Endodermal cell (in vitro differentiated cells): ENCODE data around the gene IGF2BP3. TPM values are rescaled to one million over a fixed set of nuclear protein-coding genes. Genes with fewer than 3 reads are reported as not detected.
A peak's percentile ranks its signal among the peaks of the same experiment; 100 is the strongest.

Source experiments
- DNase-seq: peaks from one replicate; pipeline ENCODE4 v3.0.0-alpha.2; 2017
- H3K27ac ChIP-seq: 2 replicates; pipeline ENCODE4 v1.5.1; 2013; ENCODE audit warnings: mild to moderate bottlenecking, low read depth, low read length, moderate library complexity
- H3K27me3 ChIP-seq: 2 replicates; pipeline ENCODE4 v1.6.1; 2013; ENCODE audit warnings: mild to moderate bottlenecking, low read length, moderate library complexity; ENCODE audit not compliant: insufficient read depth, control insufficient read depth, poor library complexity, severe bottlenecking
- H3K36me3 ChIP-seq: 2 replicates; pipeline ENCODE4 v1.7.0; 2013; ENCODE audit warnings: mild to moderate bottlenecking, low read length, moderate library complexity; ENCODE audit not compliant: control insufficient read depth, insufficient read depth
- H3K4me1 ChIP-seq: one replicate; pipeline ENCODE4 v1.7.0; 2013; ENCODE audit warnings: low read length; ENCODE audit not compliant: control insufficient read depth, insufficient read depth
- H3K4me3 ChIP-seq: 2 replicates; pipeline ENCODE4 v1.5.1; 2013; ENCODE audit warnings: mild to moderate bottlenecking, low read length, moderate library complexity
- H3K9ac ChIP-seq: 2 replicates; pipeline ENCODE4 v1.6.1; 2013; ENCODE audit warnings: mild to moderate bottlenecking, low read length, moderate library complexity; ENCODE audit not compliant: poor library complexity, severe bottlenecking; ENCODE audit errors: extremely low read depth
- H3K9me3 ChIP-seq: 2 replicates; pipeline ENCODE4 v1.6.1; 2013; ENCODE audit warnings: mild to moderate bottlenecking, low read length, moderate library complexity; ENCODE audit not compliant: control insufficient read depth
- H3K27ac Mint-ChIP-seq: 2 replicates; pipeline ENCODE4 v1.8.0; 2020; ENCODE audit warnings: mixed read lengths
- H3K27me3 Mint-ChIP-seq: 2 replicates; pipeline ENCODE4 v1.8.0; 2021; ENCODE audit warnings: mild to moderate bottlenecking, mixed read lengths; ENCODE audit not compliant: insufficient read depth
- H3K36me3 Mint-ChIP-seq: 2 replicates; pipeline ENCODE4 v1.8.0; 2020; ENCODE audit warnings: low read depth, mixed read lengths
- H3K4me1 Mint-ChIP-seq: 2 replicates; pipeline ENCODE4 v1.8.0; 2020; ENCODE audit warnings: mixed read lengths
- H3K4me3 Mint-ChIP-seq: 2 replicates; pipeline ENCODE4 v1.8.0; 2020; ENCODE audit warnings: mild to moderate bottlenecking, moderate library complexity, mixed read lengths
- H3K9me3 Mint-ChIP-seq: 2 replicates; pipeline ENCODE4 v1.8.0; 2020; ENCODE audit warnings: mild to moderate bottlenecking, mixed read lengths
- CTCF ChIP-seq: fragments of 200-600 bp; sonication (generic); conservative IDR thresholded peaks from 2 replicates; pipeline ENCODE4 v1.5.0; 2021; ENCODE audit warnings: antibody characterized with exemption, mild to moderate bottlenecking
- WGBS, 2 experiments: methylation state at CpG; one replicate each; pipeline versions ENCODE4 v1.1.5 to v1.1.7; 2013; ENCODE audit warnings: missing lambda C conversion rate in 2 of 2, mixed read lengths in 1 of 2; ENCODE audit not compliant: insufficient coverage in 1 of 2, insufficient read length in 1 of 2; 5-methylcytosine and 5-hydroxymethylcytosine counted together
- total RNA-seq, 2 donors: library from RNA; stranded (reverse); fragmentation: NEBNext Ultra II Directional in 1 of 2; extraction: Animal tissue kit (Norgen Biotek cat#: 25700) in 1 of 2; gene quantifications; 2 replicates in 1 of 2; 3 replicates in 1 of 2; pipeline ENCODE4 v1.2.1, GENCODE V29; 2021

Gene IGF2BP3
- total RNA-seq, 2 donors from 2014 or later: 114 to 123 TPM

- Mint-ChIP-seq H3K27me3 (no peaks in the 10 kb centered on the region), H3K4me1 (peaks cover 29% of the 10 kb centered on the region), H3K9me3 (no peaks in the 10 kb centered on the region), H3K27ac (peak overlapping the region; percentile 54), H3K36me3 (peaks cover 40% of the 10 kb centered on the region), H3K4me3 (no peak overlapping the region)
- TF ChIP-seq CTCF: no peak
- Histone ChIP-seq H3K36me3 (peaks cover 53% of the 10 kb centered on the region), H3K4me3 (no peak overlapping the region), H3K4me1 (no peaks in the 10 kb centered on the region), H3K27ac (no peak overlapping the region), H3K9ac (no peak overlapping the region), H3K27me3 (no peaks in the 10 kb centered on the region), H3K9me3 (no peaks in the 10 kb centered on the region)
- no peak for DNase-seq
- 88 to 100% methylated on average over 1 to 3 of the region's 3 CpGs for WGBS, 2 experiments
Measured at GRCh38 chr7:23456093-23456492, 14.2 kb downstream of the IGF2BP3 start.

DNA sequence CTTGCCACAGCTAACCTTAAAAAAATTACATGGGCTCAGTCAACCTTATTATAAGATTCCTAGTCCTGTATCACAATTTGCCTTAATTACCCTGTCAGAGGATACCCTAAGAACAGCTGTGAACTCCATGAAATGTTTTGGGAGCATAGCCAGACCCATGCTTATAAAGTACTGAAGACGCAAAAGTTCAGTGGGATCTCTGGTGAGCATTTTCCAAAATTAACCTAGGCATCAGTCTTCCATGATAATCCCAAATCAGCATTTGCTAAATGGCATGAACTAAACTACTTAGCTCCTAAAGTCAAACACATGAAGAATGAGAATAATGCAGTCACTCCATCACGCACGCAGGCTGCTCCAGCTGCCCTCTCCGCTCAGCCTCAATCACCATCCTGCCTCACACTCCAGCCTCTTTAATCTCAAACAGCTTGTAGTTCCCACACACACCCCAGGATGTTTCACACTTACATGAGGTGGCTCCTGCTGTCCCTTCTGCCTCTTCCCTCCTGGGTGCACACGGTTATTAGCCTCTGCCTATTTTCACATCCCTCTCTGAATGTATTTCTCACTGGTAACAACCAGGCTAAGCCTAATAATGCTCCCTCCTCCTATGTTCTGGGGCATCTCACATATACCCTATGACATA, 15.3 kb downstream of the IGF2BP3 start:
- TF ChIP-seq CTCF: no peak
- Histone ChIP-seq H3K9me3 (no peaks in the 10 kb centered on the region), H3K4me3 (no peak overlapping the region), H3K36me3 (peaks cover 44% of the 10 kb centered on the region), H3K4me1 (no peaks in the 10 kb centered on the region), H3K27ac (no peak overlapping the region), H3K27me3 (no peaks in the 10 kb centered on the region), H3K9ac (no peak overlapping the region)
- DNase-seq: peak; percentile 73
- peaks cover 36% of the 10 kb centered on the region for H3K36me3 Mint-ChIP-seq
- no peaks in the 10 kb centered on the region for H3K27me3 Mint-ChIP-seq
- WGBS, 2 experiments: 75 to 82% methylated on average over 5 of the region's 5 CpGs
- H3K9me3 Mint-ChIP-seq: no peaks in the 10 kb centered on the region
- peak overlapping the region; percentile 54 for H3K27ac Mint-ChIP-seq
- H3K4me3 Mint-ChIP-seq: no peak overlapping the region
- H3K4me1 Mint-ChIP-seq: peaks cover 31% of the 10 kb centered on the region

- no peak overlapping the region for H3K9ac ChIP-seq
- peak; percentile 33 for TF ChIP-seq CTCF
- no peaks in the 10 kb centered on the region for H3K4me1 ChIP-seq
- H3K36me3 ChIP-seq: peaks cover 39% of the 10 kb centered on the region
- WGBS, 2 experiments: 92 to 93% methylated on average over 4 to 6 of the region's 6 CpGs
- Mint-ChIP-seq H3K27ac (no peak overlapping the region), H3K36me3 (peaks cover 33% of the 10 kb centered on the region), H3K9me3 (no peaks in the 10 kb centered on the region), H3K4me1 (peaks cover 19% of the 10 kb centered on the region), H3K27me3 (no peaks in the 10 kb centered on the region), H3K4me3 (no peak overlapping the region)
- no peak overlapping the region for H3K27ac ChIP-seq
- DNase-seq: no peak
- no peaks in the 10 kb centered on the region for H3K9me3 ChIP-seq
- H3K4me3 ChIP-seq: no peak overlapping the region
- no peaks in the 10 kb centered on the region for H3K27me3 ChIP-seq
Measured at GRCh38 chr7:23450518-23450917, 19.8 kb downstream of the IGF2BP3 start.
